Right ventricle myocardium inferior (tissue), 1 donor: ENCODE results near the gene SLC9A7. TPM values are rescaled to one million over a fixed set of nuclear protein-coding genes. Genes with fewer than 3 reads are reported as not detected.

Source experiments
- ATAC-seq: fragments of 200-7000 bp; cut with Tn5 transposase; one replicate; pipeline ENCODE4 v1.9.1; 2020; ENCODE audit warnings: mild to moderate bottlenecking, moderate library complexity
- DNase-seq: peaks from one replicate; pipeline ENCODE4 v3.0.0; 2021; ENCODE audit errors: missing footprints
- intact Hi-C: fragments of 100-400 bp; cut with DNase I; formaldehyde crosslinking; loops from one replicate; pipeline ENCODE4 v1.11.0; 2022
- total RNA-seq: library from RNA; stranded (reverse); fragmentation: NEBNext Ultra II Directional; extraction: Animal tissue kit (Norgen Biotek cat#: 25700); gene quantifications from one replicate; pipeline ENCODE4 v1.2.1, GENCODE V29; 2021
- donor health status: DM: no; HTN: yes; CAD: no; lungs with severe emphysema.

The SLC9A7 gene
- total RNA-seq, 1 donor from 2014 or later = 2.5 TPM

DNA sequence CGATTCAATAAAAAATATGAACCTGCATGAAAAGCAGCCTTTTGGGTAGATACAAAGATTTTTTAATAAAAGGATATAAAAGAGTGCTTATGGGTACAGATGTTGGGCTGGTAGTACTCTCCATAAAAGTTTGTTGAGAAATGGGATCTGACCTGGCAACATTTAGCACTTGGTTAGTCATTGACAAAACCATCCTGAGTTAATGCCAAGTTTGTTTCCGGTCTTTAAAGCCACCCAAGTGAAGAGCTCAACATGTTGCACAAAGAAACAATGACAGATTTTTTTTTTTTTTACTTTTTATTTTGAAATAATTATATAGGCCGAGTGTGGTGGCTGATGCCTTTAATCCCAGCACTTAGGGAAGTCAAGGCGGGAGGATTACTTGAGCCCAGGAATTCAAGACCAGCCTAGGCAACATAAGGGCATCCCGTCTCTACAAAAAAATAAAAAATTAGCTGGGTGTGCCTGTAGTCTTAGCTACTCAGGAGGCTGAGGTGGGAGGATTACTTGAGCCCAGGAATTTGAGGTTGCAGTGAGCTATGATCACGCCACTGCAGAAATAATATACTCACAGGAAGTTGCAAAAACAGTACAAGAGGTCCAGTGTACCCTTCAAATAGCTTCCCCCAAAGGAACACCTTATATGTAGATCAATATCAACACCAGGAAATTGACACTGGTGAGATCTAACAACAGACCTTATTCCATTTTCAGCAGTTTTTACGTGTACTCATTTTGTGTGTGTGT is 168.8 kb downstream of the SLC9A7 start:
- peak; percentile 44 for ATAC-seq
- intact Hi-C loops = no loop called here
- no peak for DNase-seq

DNA sequence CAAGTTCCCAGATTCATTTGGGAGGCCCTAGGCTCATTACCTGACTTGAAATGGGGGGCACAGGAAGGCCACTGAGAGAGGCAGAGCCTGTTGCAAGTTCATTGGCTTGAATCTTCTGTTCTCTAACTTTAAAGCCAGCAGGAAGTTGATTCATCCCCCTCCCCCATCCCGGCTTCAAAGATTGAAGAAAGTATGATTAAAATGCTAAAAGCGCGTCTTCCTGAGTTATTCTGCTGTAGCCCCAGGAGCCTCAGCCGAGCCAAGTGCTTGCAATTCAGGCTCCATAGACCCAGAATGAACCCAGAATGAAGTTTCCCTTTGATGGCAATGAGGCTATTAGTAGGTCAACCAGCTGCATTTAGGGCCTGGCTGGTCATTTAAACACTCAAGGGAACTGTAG is 170.7 kb downstream of the SLC9A7 start:
- no peak for DNase-seq
- intact Hi-C loops = no loop called here
- peak; percentile 87 for ATAC-seq

DNA sequence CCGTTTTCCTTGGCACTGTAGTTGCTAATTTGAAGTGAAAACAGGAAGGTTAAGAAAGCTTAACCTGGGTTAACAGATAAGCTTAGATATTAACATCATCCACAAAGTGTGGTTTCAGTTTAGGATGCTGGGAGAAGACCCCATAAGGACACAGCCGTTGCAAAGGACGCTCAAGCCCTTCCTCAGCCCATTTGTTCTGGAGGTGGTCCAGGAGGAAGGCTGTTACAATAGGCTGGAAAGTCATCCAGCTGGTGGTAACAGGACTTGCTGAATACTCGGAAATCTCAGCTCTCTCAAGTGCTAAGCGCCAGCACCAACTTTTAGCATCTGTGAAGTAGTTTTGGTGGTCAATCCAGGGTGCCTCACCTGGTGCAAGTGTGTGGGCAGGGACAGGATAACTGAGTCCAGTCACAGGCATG is 171.2 kb downstream of the SLC9A7 start:
- intact Hi-C loops = no loop called here
- no peak for ATAC-seq
- DNase-seq = no peak

DNA sequence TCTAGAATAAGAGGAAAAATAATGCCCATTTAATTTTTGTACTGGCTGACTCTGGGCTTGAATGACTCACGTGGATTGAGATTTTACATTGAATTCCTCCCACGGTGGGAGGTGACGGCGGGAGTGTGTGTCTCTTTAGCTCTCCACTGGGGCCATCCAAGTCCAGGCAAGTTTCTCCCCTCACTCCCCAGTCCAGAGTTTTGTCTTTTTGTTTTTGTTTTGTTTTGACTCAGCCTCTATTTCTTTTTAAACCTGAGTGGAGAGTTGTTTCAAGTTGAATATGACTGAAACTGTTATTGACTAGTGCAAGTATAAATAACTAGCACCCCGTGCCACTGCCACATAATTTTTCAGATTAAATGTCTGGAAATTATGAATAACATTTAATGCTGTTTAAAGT is 171.8 kb downstream of the SLC9A7 start:
- intact Hi-C loops = no loop called here
- no peak for ATAC-seq

DNA sequence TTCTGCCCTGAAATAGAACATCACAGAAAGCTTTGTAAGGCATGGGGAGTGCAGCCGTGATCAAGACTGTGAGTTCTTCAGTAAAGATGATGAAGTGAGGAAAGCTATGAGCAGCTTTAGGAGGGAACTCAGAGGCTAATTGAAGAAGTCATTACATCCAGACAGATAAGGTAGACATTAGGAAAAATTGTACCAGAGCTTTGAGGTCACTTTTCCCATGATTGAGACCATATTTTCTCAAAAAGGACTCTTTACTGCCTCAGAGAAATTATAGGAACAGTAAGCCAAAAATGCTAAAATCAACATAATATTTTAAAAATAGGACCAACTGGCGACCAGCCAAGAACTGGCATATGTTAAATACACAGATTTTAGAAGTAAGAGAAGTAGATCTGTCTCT is 174.2 kb downstream of the SLC9A7 start:
- DNase-seq (no peak), ATAC-seq (no peak)
- intact Hi-C loops = no loop called here

More for the DNA sequence above, 171.8 kb downstream of the SLC9A7 start:
- no peak for DNase-seq

DNA sequence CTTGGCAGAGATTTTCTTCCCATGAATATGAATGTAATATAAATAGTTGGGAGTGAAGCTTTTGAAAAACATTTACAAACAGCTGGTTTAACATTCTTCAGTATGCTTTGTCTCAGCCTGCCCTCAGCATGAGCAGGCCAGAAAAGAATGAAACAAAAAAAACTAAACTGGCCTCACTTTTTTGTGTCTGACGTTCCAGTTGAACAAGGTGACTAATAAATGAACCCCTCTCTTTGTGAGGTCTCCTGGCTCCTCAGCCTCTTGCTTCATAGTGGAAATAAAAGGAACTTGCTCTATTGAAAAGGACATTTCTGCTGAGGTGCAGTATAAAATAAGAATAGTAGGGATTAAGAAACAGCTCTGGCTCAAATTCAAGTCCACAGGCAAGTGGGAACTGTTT is 176.0 kb downstream of the SLC9A7 start:
- ATAC-seq = peak; percentile 32
- intact Hi-C loops = no loop called here

DNA sequence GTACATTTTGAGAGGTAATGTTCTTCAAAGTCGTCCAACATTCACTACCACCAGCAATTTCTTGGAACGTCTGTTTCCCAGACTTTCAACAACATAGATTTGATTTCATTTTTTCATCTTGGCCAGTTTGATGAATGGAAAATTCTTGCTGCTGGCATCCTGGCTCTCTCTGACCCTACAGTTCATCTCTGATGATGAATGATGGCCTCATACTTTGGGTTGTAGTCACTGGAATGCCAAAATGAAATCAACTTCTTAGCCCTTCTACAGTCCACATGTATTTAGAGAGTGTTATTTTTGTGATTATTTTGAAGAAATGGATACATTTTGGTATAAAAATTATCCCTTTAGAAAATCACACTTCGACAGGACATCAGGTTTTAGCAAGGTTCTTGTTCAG is 176.6 kb downstream of the SLC9A7 start:
- no peak for DNase-seq
- ATAC-seq = no peak
- intact Hi-C loops = no loop called here

More for the DNA sequence above, 176.0 kb downstream of the SLC9A7 start:
- no peak for DNase-seq

DNA sequence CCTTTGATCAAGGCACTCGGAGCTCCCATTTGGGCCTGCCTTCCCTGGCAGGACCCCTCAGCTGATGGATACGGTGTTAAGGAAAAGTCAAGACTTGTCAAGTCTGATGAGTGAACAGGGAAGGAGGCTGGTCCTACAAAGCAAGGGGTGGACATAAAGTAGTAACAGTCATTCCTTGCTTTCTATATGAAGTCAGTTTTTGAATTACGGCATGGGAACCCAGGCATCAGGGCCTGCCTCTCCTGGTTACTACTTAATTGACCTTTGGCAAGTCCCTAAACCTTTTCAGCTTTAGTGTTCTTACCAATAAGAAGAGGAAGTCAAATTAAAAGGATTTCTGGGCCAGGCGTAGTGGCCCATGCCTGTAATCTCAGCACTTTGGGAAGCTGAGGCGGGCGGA is 178.3 kb downstream of the SLC9A7 start:
- DNase-seq (no peak), ATAC-seq (no peak)
- intact Hi-C loops = no loop called here

DNA sequence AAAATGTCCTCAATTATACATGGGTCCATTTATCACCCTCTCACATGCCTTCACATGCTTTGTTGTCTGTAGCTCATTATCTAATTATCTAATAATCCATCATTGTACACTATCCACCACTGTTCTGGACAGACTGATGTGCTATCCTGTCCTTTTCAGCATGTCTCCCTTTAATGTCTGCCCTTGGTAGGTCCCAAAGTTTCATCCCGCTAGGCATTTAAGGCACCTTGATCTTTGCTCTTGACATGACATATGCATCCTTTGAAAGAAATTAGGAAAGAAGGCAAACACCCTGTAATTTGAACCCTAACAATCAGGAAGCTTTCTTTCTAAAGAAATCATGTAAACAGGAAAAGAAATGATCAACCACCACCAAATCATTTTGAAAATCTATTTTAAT is 179.7 kb downstream of the SLC9A7 start:
- no peak for ATAC-seq
- intact Hi-C loops = no loop called here
- no peak for DNase-seq

DNA sequence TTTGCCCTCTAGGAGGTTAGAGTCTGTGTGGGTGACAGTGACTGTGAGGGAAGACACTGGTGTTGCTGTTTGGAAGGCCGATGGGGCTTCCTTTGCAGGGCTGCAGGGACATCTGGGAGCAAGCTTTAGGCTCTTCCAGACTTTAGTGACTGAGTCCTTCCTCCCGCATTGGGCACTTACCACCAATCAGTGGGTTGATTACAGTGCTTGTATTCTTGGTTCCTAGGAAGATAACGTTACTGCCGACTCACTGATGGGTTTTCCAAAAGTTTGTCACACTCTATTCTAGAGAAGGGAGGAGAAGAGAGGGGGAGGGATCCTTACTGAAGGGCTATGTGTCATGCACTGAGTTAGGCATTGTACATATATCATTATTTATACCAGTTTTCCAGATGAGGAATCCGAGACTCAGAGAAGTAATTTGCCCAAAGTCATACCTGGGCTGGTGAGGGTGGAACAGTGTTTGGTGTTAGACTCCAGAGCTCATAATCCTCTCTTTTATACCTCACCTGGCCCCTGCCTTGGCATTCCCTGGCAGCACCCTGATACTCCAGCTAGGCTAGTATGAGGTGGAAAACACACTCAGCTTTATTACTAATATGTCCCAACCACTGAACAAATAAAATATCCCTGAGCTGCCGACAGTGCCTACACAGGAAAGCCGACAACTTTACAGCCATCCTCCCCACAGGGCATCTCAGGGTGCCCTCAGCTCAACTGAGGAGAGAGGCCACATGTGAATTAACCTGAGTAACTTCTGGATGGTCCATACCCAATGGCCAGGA is 181.5 kb downstream of the SLC9A7 start:
- no peak for DNase-seq
- no peak for ATAC-seq
- intact Hi-C loops = no loop called here

DNA sequence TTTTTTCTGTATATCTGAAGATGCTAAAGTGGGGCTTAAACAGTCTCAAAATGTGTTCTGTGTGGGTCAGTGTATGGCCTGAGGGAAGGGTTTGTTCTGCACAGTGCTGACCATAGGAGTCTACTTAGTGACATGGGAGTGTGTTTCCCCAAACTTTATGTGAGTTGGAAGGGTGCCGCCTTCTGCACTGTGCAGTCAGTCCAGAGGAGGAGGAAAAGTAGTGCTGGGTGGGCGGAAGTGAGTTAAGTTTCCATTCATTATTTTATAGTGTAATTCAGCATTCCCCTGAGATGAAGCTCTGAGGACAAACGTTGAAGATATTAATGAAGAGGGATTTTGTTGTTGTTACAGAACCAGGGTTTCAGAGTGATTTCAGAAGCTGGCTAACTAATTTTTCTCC is 182.5 kb downstream of the SLC9A7 start:
- intact Hi-C loops = no loop called here
- no peak for DNase-seq
- ATAC-seq = peak; percentile 15

DNA sequence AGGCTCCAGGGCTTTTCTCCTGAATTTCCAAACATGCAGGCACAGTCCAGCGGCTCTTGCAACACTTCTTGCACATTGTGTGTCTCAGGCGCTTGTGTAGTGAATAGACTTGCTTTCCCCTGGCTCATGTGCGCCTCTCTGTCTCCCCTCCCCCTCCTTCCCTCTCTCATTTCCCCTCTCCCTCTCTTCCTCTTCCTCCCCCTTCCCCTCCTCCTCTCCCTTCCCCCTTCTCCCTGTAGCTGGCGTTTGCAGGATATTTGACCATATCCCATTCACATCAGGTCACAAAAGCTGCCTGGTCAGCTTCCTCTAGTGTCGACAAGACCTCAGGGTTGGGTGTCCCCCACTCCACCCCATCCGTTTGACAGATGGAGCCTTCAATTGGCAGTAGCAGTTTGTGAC is 182.9 kb downstream of the SLC9A7 start:
- peak; percentile 29 for ATAC-seq
- intact Hi-C loops = no loop called here

DNA sequence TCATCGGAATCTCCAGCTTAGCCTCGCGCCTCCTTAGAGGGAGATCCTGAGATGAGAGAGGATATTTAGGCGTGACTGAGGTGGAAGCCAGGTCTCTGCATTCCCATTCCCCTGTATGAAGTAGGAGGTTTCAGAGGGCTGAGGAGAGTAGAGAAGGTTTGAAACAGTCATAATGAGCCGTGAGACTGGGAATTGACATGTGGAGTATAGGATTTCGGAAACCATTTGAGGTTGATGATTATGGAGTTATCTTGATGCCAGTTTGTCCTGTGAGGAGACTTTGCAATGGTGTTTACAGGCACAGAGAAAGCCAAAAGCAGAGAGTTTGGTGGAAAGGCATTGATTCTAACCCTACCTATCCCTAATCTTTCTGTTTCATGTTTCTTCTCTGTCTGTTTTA is 183.3 kb downstream of the SLC9A7 start:
- intact Hi-C loops = no loop called here
- ATAC-seq (no peak), DNase-seq (no peak)

More for the DNA sequence above, 182.9 kb downstream of the SLC9A7 start:
- DNase-seq = no peak

DNA sequence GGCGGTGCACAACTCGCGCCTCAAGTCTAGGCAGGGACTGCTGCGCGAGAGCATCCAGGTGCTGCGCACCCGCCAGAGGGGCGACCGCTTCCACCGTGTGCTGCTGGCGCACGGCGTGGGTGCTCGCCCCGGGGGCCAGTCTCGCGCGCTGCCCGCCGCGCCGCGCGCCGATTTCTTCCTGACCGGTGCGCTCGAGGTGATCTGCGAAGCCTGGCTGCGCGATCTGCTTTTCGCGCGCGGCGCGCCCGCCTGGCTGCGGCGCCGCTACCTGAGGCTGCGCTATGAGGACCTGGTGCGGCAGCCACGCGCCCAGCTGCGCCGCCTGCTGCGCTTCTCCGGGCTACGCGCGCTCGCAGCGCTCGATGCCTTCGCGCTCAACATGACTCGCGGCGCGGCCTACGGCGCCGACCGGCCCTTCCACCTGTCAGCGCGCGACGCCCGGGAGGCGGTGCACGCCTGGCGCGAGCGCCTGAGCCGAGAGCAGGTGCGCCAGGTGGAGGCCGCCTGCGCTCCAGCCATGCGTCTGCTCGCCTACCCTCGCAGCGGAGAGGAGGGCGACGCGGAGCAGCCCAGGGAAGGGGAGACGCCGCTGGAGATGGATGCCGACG is 184.0 kb downstream of the SLC9A7 start:
- intact Hi-C loops = no loop called here

DNA sequence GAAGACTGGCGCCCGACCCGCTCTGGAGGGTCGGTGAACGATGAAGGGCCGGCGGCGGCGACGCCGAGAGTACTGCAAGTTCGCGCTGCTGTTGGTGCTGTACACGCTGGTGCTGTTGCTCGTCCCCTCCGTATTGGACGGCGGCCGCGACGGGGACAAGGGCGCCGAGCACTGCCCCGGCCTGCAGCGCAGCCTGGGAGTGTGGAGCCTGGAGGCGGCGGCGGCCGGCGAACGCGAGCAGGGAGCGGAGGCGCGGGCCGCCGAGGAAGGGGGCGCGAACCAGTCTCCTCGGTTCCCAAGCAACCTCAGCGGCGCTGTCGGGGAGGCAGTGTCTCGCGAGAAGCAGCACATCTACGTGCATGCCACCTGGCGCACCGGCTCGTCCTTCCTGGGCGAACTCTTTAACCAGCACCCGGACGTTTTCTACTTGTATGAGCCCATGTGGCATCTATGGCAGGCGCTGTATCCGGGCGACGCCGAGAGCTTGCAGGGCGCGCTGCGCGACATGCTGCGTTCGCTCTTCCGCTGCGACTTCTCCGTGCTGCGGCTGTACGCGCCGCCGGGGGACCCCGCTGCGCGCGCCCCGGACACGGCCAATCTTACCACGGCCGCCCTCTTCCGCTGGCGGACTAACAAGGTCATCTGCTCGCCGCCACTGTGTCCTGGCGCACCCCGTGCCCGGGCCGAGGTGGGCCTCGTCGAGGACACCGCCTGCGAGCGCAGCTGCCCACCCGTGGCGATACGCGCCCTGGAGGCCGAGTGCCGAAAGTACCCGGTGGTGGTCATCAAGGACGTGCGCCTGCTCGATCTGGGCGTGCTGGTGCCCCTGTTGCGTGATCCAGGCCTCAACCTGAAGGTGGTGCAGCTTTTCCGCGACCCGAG is 184.8 kb downstream of the SLC9A7 start:
- peak; percentile 23 for ATAC-seq
- intact Hi-C loops = loop anchor here (2.0 kb wide), 1 partner anchor 69 kb away; no protein-coding TSS in a partner anchor
- peak; percentile 78 for DNase-seq

More for the DNA sequence above, 184.0 kb downstream of the SLC9A7 start:
- peak; percentile 12 for ATAC-seq
- peak; percentile 69 for DNase-seq

DNA sequence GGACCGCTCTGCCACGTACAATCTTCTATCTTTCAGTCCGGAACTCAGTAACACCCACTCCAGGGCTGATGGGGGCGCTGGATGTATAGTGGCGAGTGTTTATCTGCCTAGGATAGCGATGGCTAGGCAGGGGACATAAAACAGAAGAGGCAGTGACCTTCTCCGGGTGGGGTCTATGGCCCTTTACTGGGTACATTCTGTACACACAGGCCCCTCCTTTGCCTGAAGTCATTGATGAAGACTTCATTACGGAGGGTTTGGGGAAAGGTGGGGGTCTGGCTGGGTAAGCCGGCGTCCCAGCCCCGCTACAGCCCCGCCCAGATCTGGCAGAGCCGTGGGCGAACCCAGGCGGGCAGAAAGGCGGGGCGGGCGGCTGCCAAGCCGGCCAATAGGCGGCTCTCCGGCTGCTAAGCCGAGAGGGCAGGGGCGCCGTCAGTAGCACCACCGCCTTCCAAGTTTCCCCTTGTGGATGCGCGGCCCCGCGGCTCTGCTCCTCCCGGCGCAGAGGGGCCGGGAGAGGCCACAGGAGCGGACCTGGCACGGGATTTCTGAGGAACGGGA is 185.5 kb downstream of the SLC9A7 start, which contains the start of gene CHST7:
CHST7 (plus strand) TSS at position 435 of the 561 bp plus-strand sequence. CDS start 167 bp downstream, outside the sequence.
- intact Hi-C loops = loop anchor here (2.0 kb wide), 1 partner anchor 69 kb away; no protein-coding TSS in a partner anchor
- ATAC-seq = peak; percentile 89
- peak; percentile 86 for DNase-seq

DNA sequence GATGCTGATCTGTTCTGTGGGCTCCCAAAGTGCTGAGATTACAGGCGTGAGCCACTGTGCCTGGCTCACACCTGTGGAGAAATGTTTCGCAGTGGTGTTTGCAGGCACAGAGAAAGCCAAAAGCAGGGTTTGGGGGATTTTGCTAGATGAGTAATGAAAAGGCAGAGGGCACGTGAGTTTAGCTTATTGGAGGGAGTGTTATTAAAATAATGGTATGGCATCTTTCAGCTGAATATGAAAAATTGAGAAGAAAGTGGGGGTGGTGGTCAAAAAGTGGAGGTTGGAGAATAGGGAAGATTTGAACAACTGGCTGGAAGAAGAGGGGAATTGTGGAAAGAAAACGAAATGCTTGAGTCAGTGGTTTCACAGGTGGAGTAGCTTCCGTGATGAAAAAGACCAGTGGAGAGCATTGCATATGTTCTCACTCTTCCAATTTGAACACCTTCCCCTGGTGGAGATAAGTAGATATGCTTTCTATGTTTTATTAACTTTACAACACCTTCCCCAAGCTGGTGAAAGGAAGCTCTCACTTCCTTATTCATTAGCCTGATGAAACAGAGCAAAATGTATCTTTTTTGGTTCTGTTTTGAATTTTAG is 186.5 kb downstream of the SLC9A7 start:
- DNase-seq = no peak
- ATAC-seq = no peak
- intact Hi-C loops = loop anchor here (2.0 kb wide), 1 partner anchor 70 kb away; no protein-coding TSS in a partner anchor
